Activated gamma-delta T cell treated with anti-CD3 and anti-CD28 coated beads, Interleukin-2, amount 50 U/mL, for 16 hours (primary cell): ENCODE measurements around the gene CDK11B.
"Not testable (repeated sequence)": the region's sequence is repeated elsewhere in the genome, so short reads cannot be mapped to it uniquely, and the experiment has no call there.

ENCODE experiments used
- DNase-seq: peaks from one replicate; pipeline ENCODE4 v3.0.0-alpha.2; 2020; ENCODE audit warnings: low read depth

Gene CDK11B

GRCh38 chr1:1662392-1662791 is 3.6 kb upstream of the CDK11B start:
- not testable (repeated sequence) for DNase-seq

GRCh38 chr1:1648265-1648664 is 10.5 kb downstream of the CDK11B start:
- DNase-seq: not testable (repeated sequence)

- not testable (repeated sequence) for DNase-seq
These were observed 11.1 kb downstream of the CDK11B start for GRCh38 chr1:1647567-1648241.

GRCh38 chr1:1646326-1646725 is 12.5 kb downstream of the CDK11B start:
- not testable (repeated sequence) for DNase-seq

GRCh38 chr1:1640711-1641461 is 17.9 kb downstream of the CDK11B start:
- DNase-seq: not testable (repeated sequence)

GRCh38 chr1:1640081-1640480 is 18.7 kb downstream of the CDK11B start:
- DNase-seq: not testable (repeated sequence)

GRCh38 chr1:1639368-1639767 is 19.4 kb downstream of the CDK11B start:
- not testable (repeated sequence) for DNase-seq

- DNase-seq: not testable (repeated sequence)
These were observed 20.3 kb downstream of the CDK11B start for GRCh38 chr1:1638528-1638927.

GRCh38 chr1:1637479-1637875 is 21.3 kb downstream of the CDK11B start:
- not testable (repeated sequence) for DNase-seq

GRCh38 chr1:1636621-1637478 is 22.0 kb downstream of the CDK11B start:
- not testable (repeated sequence) for DNase-seq

GRCh38 chr1:1634613-1635012 is 24.2 kb downstream of the CDK11B start:
- not testable (repeated sequence) for DNase-seq

- not testable (repeated sequence) for DNase-seq
These were observed 25.4 kb downstream of the CDK11B start for GRCh38 chr1:1633409-1633808.

GRCh38 chr1:1631782-1632420 is 26.9 kb downstream of the CDK11B start, which contains the start of gene MMP23B:
MMP23B (plus strand) TSS chr1:1632173; CDS start chr1:1632219, 46 bp downstream.
- DNase-seq: no peak

GRCh38 chr1:1630965-1631781 is 27.6 kb downstream of the CDK11B start:
- DNase-seq: no peak

- DNase-seq: peak; percentile 91
These were observed 28.4 kb downstream of the CDK11B start for GRCh38 chr1:1630191-1630964.

GRCh38 chr1:1629430-1630190 is 29.2 kb downstream of the CDK11B start:
- DNase-seq: peak; percentile 75

GRCh38 chr1:1628754-1629429 is 29.9 kb downstream of the CDK11B start:
- DNase-seq: no peak

- no peak for DNase-seq
These were observed 30.7 kb downstream of the CDK11B start for GRCh38 chr1:1627829-1628753.
